SK-N-SH (cell line): ENCODE data around the gene THEM5. TPM values are rescaled to one million over a fixed set of nuclear protein-coding genes. Genes with fewer than 3 reads are reported as not detected.
A peak's percentile ranks its signal among the peaks of the same experiment; 100 is the strongest.

Experiments
- CTCF ChIA-PET: fragments of 300-600, 350-600 bp; formaldehyde crosslinking; extraction: SDS; loops from one replicate; lab custom pipeline; 2021; lab: Yijun Ruan, JAX
- POLR2A ChIA-PET: fragments of 350-600 bp; sonication (Branson Sonifier 250); formaldehyde crosslinking; extraction: SDS; loops from one replicate; lab custom pipeline; 2020; ENCODE audit warnings: antibody characterized with exemption, inconsistent platforms; lab: Yijun Ruan, JAX
- DNase-seq: peaks from one replicate; pipeline ENCODE4 v3.0.0; 2012
- H2AFZ ChIP-seq: fragments of 200-600 bp; sonication (generic); 2 replicates; pipeline ENCODE4 v1.8.1; 2016; ENCODE audit warnings: antibody characterized with exemption, mild to moderate bottlenecking, low read depth
- H3F3A ChIP-seq: fragments of 200-600 bp; sonication (generic); replicated peaks from 2 replicates; pipeline ENCODE3; 2016; ENCODE audit warnings: antibody characterized with exemption, mild to moderate bottlenecking; ENCODE audit not compliant: insufficient read depth
- H3K27ac ChIP-seq, 2 experiments: fragments of 200-500 bp in 1 of 2; fragments of 200-600 bp in 1 of 2; sonication (Bioruptor generic) in 1 of 2; sonication (generic), shearing (Covaris generic) in 1 of 2; 2 replicates each; pipeline versions ENCODE4 v1.5.1 to v1.6.1; 2014 to 2016; ENCODE audit warnings: low read depth in 2 of 2, inconsistent platforms in 1 of 2, low read length in 1 of 2, mild to moderate bottlenecking in 1 of 2, mixed read lengths in 1 of 2
- H3K27me3 ChIP-seq: fragments of 200-600 bp; sonication (generic), shearing (Covaris generic); 2 replicates; pipeline ENCODE4 v1.6.1; 2016; ENCODE audit warnings: mixed run types; ENCODE audit not compliant: insufficient read depth
- H3K36me3 ChIP-seq, 2 experiments: fragments of 200-500 bp in 1 of 2; fragments of 200-600 bp in 1 of 2; sonication (Bioruptor generic) in 1 of 2; sonication (generic) in 1 of 2; replicated peaks in 1 of 2; 2 replicates each; pipeline versions ENCODE3 to v1.5.1; 2014 to 2016; ENCODE audit warnings: low read length in 1 of 2, mild to moderate bottlenecking in 1 of 2; ENCODE audit not compliant: insufficient read depth in 2 of 2, control insufficient read depth in 1 of 2
- H3K4me1 ChIP-seq, 2 experiments: fragments of 200-500 bp in 1 of 2; fragments of 200-600 bp in 1 of 2; sonication (Bioruptor generic) in 1 of 2; sonication (generic), shearing (Covaris generic) in 1 of 2; 2 replicates each; pipeline versions ENCODE4 v1.5.1 to v1.6.1; 2014 to 2016; ENCODE audit warnings: low read depth in 1 of 2, low read length in 1 of 2, mixed run types in 1 of 2; ENCODE audit not compliant: insufficient read depth in 2 of 2, control insufficient read depth in 1 of 2
- H3K4me2 ChIP-seq: fragments of 200-600 bp; sonication (generic), shearing (Covaris generic); 2 replicates; pipeline ENCODE4 v1.6.1; 2017; ENCODE audit warnings: mixed run types
- H3K4me3 ChIP-seq, 2 experiments: fragments of 200-500 bp in 1 of 2; fragments of 200-600 bp in 1 of 2; sonication (Bioruptor generic) in 1 of 2; sonication (generic), shearing (Covaris generic) in 1 of 2; 2 replicates each; pipeline versions ENCODE4 v1.5.1 to v1.8.1; 2014 to 2016; ENCODE audit warnings: low read depth in 2 of 2, inconsistent platforms in 1 of 2, low read length in 1 of 2, mild to moderate bottlenecking in 1 of 2, mixed read lengths in 1 of 2, moderate library complexity in 1 of 2
- H3K79me2 ChIP-seq: fragments of 200-600 bp; sonication (generic); 2 replicates; pipeline ENCODE4 v1.8.1; 2017; ENCODE audit warnings: mild to moderate bottlenecking; ENCODE audit not compliant: insufficient read depth
- H3K9ac ChIP-seq: fragments of 200-600 bp; sonication (generic); 2 replicates; pipeline ENCODE4 v1.6.1; 2017; ENCODE audit warnings: mixed run types
- H3K9me2 ChIP-seq: fragments of 200-600 bp; sonication (generic); 2 replicates; pipeline ENCODE4 v1.6.1; 2017; ENCODE audit warnings: mixed run types
- H3K9me3 ChIP-seq: fragments of 200-600 bp; sonication (generic); 2 replicates; pipeline ENCODE4 v1.6.1; 2017; ENCODE audit warnings: mixed run types, mild to moderate bottlenecking, moderate library complexity
- H4K20me1 ChIP-seq: fragments of 200-600 bp; sonication (generic); 2 replicates; pipeline ENCODE4 v1.6.1; 2017; ENCODE audit warnings: mild to moderate bottlenecking, mixed run types; ENCODE audit not compliant: insufficient read depth
- ELF1 ChIP-seq: IDR thresholded peaks from 2 replicates; pipeline ENCODE4 v1.4.0; 2012
- EP300 ChIP-seq, 2 experiments: IDR thresholded peaks; 2 replicates each; pipeline versions ENCODE4 v1.4.0 to v1.6.1; 2012; ENCODE audit warnings: borderline replicate concordance in 1 of 2, low read depth in 1 of 2, low read length in 1 of 2
- EZH2phosphoT487 ChIP-seq: fragments of 200-600 bp; sonication (generic); IDR thresholded peaks from 2 replicates; pipeline ENCODE4 v1.6.1; 2017; ENCODE audit warnings: low read depth, mixed run types, mild to moderate bottlenecking, antibody characterized with exemption, moderate library complexity, borderline replicate concordance
- FOXJ3 ChIP-seq: sonication (generic); formaldehyde crosslinking; IDR thresholded peaks from 2 replicates; pipeline ENCODE4 v1.5.1; 2020; ENCODE audit warnings: mild to moderate bottlenecking, missing genetic modification reagents
- RAD21 ChIP-seq: IDR thresholded peaks from 2 replicates; pipeline ENCODE4 v1.6.1; 2012; ENCODE audit warnings: mild to moderate bottlenecking, low read length
- SIN3A ChIP-seq: IDR thresholded peaks from 2 replicates; pipeline ENCODE4 v1.6.1; 2012; ENCODE audit warnings: low read depth, mild to moderate bottlenecking, low read length, moderate library complexity, borderline replicate concordance
- TEAD4 ChIP-seq: IDR thresholded peaks from 2 replicates; pipeline ENCODE4 v1.4.0; 2012; ENCODE audit warnings: mild to moderate bottlenecking, borderline replicate concordance; ENCODE audit not compliant: insufficient read depth
- whole genome bisulfite sequencing: methylation state at CpG from one replicate; pipeline ENCODE4 v1.1.6; 2017; ENCODE audit warnings: low lambda C conversion rate; 5-methylcytosine and 5-hydroxymethylcytosine counted together
- polyA plus RNA-seq, 3 experiments: library from polyadenylated mRNA; depleted of rRNA; stranded (reverse); fragments of >200 nt; gene quantifications; 2 replicates each; pipeline ENCODE4 v1.2.3, GENCODE V29; 2012
- TF ChIP-seq, protein P1 (sequence below): IDR thresholded peaks from 2 replicates; pipeline ENCODE4 v1.4.0; 2012; ENCODE audit warnings: low read depth, borderline replicate concordance
- TF ChIP-seq, protein P2 (sequence below): IDR thresholded peaks from 2 replicates; pipeline ENCODE4 v1.6.1; 2012; ENCODE audit warnings: mild to moderate bottlenecking, low read depth, low read length, moderate library complexity
- TF ChIP-seq, protein P3 (sequence below): fragments of 150-350 bp; IDR thresholded peaks from 2 replicates; pipeline ENCODE4 v1.6.1; 2016; ENCODE audit warnings: mild to moderate bottlenecking, low read depth, low read length
- TF ChIP-seq, protein P4 (sequence below): IDR thresholded peaks from 2 replicates; pipeline ENCODE4; 2012

THEM5 gene
- polyA plus RNA-seq, 1 of the 3 experiments (the other 2 are of a cell fraction) = not detected

DNA sequence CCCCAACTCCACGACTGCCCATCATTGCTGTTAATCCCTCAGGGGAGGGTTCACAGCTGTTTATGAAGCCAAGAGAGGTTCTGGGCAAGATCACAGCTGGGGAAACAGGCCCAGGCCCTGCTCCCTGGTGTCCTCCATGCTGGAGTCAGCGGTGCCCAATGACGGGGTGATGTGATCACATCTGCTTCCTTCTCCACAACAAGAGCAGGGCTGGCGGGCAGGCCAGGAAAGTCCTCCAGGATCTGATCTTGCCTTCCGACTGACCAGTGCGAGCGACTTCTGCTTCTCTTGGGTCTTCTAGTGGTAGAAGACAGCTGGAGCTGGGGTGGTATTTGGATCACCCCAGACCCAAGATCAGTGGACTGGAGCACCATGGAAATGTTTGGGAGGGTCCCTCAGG, 47.3 kb downstream of the THEM5 start:
- Histone ChIP-seq H3K79me2 (no peaks in the 10 kb centered on the region), H3F3A (no peaks in the 10 kb centered on the region), H4K20me1 (no peaks in the 10 kb centered on the region), H3K4me1 (peaks cover 0 to 66% of the 10 kb centered on the region in 2 experiments; a peak in 2 of 4 replicates), H3K27ac (no peak overlapping the region), H3K4me2 (no peak overlapping the region), H3K9me3 (no peaks in the 10 kb centered on the region), H3K9me2 (no peaks in the 10 kb centered on the region), H3K9ac (no peak overlapping the region), H3K36me3 (no peaks in the 10 kb centered on the region), H2AFZ (no peak overlapping the region), H3K27me3 (peaks cover 41% of the 10 kb centered on the region), H3K4me3 (no peak overlapping the region)
- WGBS = 79% methylated on average over 7 of the region's 7 CpGs
- TF ChIP-seq EP300 (IDR thresholded peaks at IDR 0.05; ENCODE audit: borderline replicate concordance in 1 of 2, low read depth in 1 of 2, low read length in 1 of 2) (no peak), EZH2phosphoT487 (no peak), SIN3A (no peak), FOXJ3 (no peak), ELF1 (no peak), TEAD4 (no peak), RAD21 (no peak)
- TF ChIP-seq, protein P1, sequence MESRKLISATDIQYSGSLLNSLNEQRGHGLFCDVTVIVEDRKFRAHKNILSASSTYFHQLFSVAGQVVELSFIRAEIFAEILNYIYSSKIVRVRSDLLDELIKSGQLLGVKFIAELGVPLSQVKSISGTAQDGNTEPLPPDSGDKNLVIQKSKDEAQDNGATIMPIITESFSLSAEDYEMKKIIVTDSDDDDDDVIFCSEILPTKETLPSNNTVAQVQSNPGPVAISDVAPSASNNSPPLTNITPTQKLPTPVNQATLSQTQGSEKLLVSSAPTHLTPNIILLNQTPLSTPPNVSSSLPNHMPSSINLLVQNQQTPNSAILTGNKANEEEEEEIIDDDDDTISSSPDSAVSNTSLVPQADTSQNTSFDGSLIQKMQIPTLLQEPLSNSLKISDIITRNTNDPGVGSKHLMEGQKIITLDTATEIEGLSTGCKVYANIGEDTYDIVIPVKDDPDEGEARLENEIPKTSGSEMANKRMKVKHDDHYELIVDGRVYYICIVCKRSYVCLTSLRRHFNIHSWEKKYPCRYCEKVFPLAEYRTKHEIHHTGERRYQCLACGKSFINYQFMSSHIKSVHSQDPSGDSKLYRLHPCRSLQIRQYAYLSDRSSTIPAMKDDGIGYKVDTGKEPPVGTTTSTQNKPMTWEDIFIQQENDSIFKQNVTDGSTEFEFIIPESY = no peak
- TF ChIP-seq, protein P2, sequence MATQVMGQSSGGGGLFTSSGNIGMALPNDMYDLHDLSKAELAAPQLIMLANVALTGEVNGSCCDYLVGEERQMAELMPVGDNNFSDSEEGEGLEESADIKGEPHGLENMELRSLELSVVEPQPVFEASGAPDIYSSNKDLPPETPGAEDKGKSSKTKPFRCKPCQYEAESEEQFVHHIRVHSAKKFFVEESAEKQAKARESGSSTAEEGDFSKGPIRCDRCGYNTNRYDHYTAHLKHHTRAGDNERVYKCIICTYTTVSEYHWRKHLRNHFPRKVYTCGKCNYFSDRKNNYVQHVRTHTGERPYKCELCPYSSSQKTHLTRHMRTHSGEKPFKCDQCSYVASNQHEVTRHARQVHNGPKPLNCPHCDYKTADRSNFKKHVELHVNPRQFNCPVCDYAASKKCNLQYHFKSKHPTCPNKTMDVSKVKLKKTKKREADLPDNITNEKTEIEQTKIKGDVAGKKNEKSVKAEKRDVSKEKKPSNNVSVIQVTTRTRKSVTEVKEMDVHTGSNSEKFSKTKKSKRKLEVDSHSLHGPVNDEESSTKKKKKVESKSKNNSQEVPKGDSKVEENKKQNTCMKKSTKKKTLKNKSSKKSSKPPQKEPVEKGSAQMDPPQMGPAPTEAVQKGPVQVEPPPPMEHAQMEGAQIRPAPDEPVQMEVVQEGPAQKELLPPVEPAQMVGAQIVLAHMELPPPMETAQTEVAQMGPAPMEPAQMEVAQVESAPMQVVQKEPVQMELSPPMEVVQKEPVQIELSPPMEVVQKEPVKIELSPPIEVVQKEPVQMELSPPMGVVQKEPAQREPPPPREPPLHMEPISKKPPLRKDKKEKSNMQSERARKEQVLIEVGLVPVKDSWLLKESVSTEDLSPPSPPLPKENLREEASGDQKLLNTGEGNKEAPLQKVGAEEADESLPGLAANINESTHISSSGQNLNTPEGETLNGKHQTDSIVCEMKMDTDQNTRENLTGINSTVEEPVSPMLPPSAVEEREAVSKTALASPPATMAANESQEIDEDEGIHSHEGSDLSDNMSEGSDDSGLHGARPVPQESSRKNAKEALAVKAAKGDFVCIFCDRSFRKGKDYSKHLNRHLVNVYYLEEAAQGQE = no peak
- TF ChIP-seq, protein P3, sequence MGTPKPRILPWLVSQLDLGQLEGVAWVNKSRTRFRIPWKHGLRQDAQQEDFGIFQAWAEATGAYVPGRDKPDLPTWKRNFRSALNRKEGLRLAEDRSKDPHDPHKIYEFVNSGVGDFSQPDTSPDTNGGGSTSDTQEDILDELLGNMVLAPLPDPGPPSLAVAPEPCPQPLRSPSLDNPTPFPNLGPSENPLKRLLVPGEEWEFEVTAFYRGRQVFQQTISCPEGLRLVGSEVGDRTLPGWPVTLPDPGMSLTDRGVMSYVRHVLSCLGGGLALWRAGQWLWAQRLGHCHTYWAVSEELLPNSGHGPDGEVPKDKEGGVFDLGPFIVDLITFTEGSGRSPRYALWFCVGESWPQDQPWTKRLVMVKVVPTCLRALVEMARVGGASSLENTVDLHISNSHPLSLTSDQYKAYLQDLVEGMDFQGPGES = no peak
- TF ChIP-seq, protein P4, sequence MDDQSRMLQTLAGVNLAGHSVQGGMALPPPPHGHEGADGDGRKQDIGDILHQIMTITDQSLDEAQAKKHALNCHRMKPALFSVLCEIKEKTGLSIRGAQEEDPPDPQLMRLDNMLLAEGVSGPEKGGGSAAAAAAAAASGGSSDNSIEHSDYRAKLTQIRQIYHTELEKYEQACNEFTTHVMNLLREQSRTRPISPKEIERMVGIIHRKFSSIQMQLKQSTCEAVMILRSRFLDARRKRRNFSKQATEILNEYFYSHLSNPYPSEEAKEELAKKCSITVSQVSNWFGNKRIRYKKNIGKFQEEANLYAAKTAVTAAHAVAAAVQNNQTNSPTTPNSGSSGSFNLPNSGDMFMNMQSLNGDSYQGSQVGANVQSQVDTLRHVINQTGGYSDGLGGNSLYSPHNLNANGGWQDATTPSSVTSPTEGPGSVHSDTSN = no peak
- DNase-seq = peak; percentile 16
- CTCF ChIA-PET = interaction anchor here (0.6 to 2.0 kb wide), 5 partner anchors 7 to 91 kb away, joined by 3 to 8 read pairs (median 4); partner anchors contain the start of genes MRPL9 and TDRKH
- POLR2A ChIA-PET = no interaction called here
